GM12891 (cell line): Measurements from ENCODE around the gene KRT84.

ENCODE experiments used
- POLR2A ChIP-seq: IDR thresholded peaks from 2 replicates; pipeline ENCODE4 v1.6.1; 2011; ENCODE audit warnings: low read depth, low read length, control low read depth
- POLR2AphosphoS5 ChIP-seq: IDR thresholded peaks from 2 replicates; pipeline ENCODE4 v1.6.1; 2011; ENCODE audit warnings: low read depth, low read length, control low read depth
- TAF1 ChIP-seq: IDR thresholded peaks from 2 replicates; pipeline ENCODE4 v1.6.1; 2011; ENCODE audit warnings: low read depth, low read length, control low read depth

DNA sequence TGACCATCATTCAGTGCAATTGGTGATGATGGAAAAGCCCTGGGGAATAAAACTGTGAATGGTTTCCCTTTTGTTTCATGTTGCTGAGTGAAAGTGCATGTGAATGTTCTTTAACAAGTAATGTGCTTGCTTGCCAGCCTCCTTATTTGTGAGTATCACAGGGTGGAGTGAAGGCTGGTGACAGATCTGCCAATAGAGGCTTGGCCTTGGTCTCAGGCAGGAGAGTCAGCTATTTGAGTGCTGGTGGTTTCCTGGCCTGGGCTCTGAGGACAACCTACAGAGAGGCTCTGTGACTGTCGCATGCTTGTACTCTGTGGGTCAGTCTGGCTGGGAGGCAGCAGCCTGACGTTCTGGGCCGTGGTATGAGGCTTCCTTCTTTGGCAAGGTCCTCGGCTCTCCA is 38.9 kb downstream of the KRT84 start:
- TF ChIP-seq TAF1 (no peak), POLR2A (no peak), POLR2AphosphoS5 (no peak)
